A673 (cell line): ENCODE results near the gene FAM151B. TPM values are rescaled to one million over a fixed set of nuclear protein-coding genes. Genes with fewer than 3 reads are reported as not detected.

ENCODE experiments used
- BruUV-seq: library from RNA; stranded (reverse); fragments of 400-500 nt; replicated peaks from 2 replicates; lab custom pipeline; 2021; lab: Mats Ljungman, UMichigan
- CTCF ChIA-PET: fragments of 300-600 bp; sonication (Branson Sonifier 250); formaldehyde crosslinking; loops from one replicate; lab custom pipeline; 2022; ENCODE audit warnings: antibody characterized with exemption; lab: Charles Lee
- POLR2A ChIA-PET: fragments of 300-600 bp; sonication (Branson Sonifier 250); formaldehyde crosslinking; loops from one replicate; lab custom pipeline; 2022; ENCODE audit warnings: antibody characterized with exemption; ENCODE audit not compliant: low non-redundant PET; lab: Charles Lee
- DNase-seq: peaks from one replicate; pipeline ENCODE4 v3.0.0-alpha.2; 2015; ENCODE audit warnings: low spot score
- H3K27ac ChIP-seq: fragments of 200-600 bp; sonication (generic); 2 replicates; pipeline ENCODE4 v1.5.1; 2016; ENCODE audit warnings: mixed run types, low read depth, mild to moderate bottlenecking, mixed read lengths, antibody characterized with exemption, low read length; ENCODE audit not compliant: poor library complexity, severe bottlenecking
- H3K27me3 ChIP-seq: fragments of 200-600 bp; sonication (generic); replicated peaks from 2 replicates; pipeline ENCODE4 v1.6.1; 2017; ENCODE audit warnings: mixed run types, low read depth, mild to moderate bottlenecking, mixed read lengths, antibody characterized with exemption, low read length; ENCODE audit not compliant: insufficient read depth, poor library complexity
- H3K36me3 ChIP-seq: fragments of 200-600 bp; sonication (generic); 2 replicates; pipeline ENCODE4 v1.6.1; 2016; ENCODE audit warnings: mixed run types, mild to moderate bottlenecking, mixed read lengths, antibody characterized with exemption, low read length; ENCODE audit not compliant: insufficient read depth, poor library complexity, severe bottlenecking
- H3K4me1 ChIP-seq: fragments of 200-600 bp; sonication (generic); 2 replicates; pipeline ENCODE4 v1.6.1; 2017; ENCODE audit warnings: mixed run types, mild to moderate bottlenecking, mixed read lengths, antibody characterized with exemption, low read length; ENCODE audit not compliant: insufficient read depth, poor library complexity, severe bottlenecking
- H3K4me3 ChIP-seq: fragments of 200-600 bp; sonication (generic); 2 replicates; pipeline ENCODE4 v1.5.1; 2016; ENCODE audit warnings: low read depth, mixed run types, mild to moderate bottlenecking, mixed read lengths, low read length; ENCODE audit not compliant: poor library complexity, severe bottlenecking
- H3K9me3 ChIP-seq: fragments of 200-600 bp; sonication (generic); 2 replicates; pipeline ENCODE4 v1.6.1; 2016; ENCODE audit warnings: mixed run types, low read depth, mild to moderate bottlenecking, mixed read lengths, antibody characterized with exemption, low read length; ENCODE audit not compliant: poor library complexity, severe bottlenecking
- CTCF ChIP-seq: fragments of 300-800, 200-600 bp; sonication (generic); conservative IDR thresholded peaks from 2 replicates; pipeline ENCODE4 v1.5.1; 2017; ENCODE audit warnings: low read depth, mild to moderate bottlenecking, antibody characterized with exemption, low read length, moderate library complexity, mixed read lengths
- EZH2 ChIP-seq: fragments of 200-600 bp; sonication (generic); IDR thresholded peaks from 2 replicates; pipeline ENCODE4 v1.6.1; 2017; ENCODE audit warnings: borderline replicate concordance, low read depth, mild to moderate bottlenecking, mixed read lengths, antibody characterized with exemption, low read length; ENCODE audit not compliant: poor library complexity, severe bottlenecking
- intact Hi-C: fragments of 100-400 bp; cut with micrococcal nuclease; formaldehyde crosslinking; loops from one replicate; pipeline ENCODE4 v1.10.0; 2022; ENCODE audit not compliant: unreplicated experiment
- total RNA-seq: library from RNA; stranded (reverse); gene quantifications from 2 replicates; pipeline ENCODE4 v1.2.3, GENCODE V29; 2021

FAM151B gene
- total RNA-seq, 1 experiment from 2014 or later: 4.0 TPM

GRCh38 chr5:80591352-80591751, 103.5 kb downstream of the FAM151B start:
- no peaks in the 10 kb centered on the region for H3K27me3 ChIP-seq
- ChIA-PET CTCF (no interaction called here), POLR2A (no interaction called here)
- TF ChIP-seq CTCF (no peak), EZH2 (no peak)
- H3K4me3 ChIP-seq: no peak overlapping the region
- H3K27ac ChIP-seq: no peak overlapping the region
- no peak for DNase-seq
- no peaks in the 10 kb centered on the region for H3K4me1 ChIP-seq
- intact Hi-C loops: no loop called here
- H3K9me3 ChIP-seq: no peaks in the 10 kb centered on the region
- no TSS peak for BruUV-seq
- no peaks in the 10 kb centered on the region for H3K36me3 ChIP-seq

- CTCF ChIA-PET: no interaction called here
- Histone ChIP-seq H3K4me3 (no peak overlapping the region), H3K36me3 (no peaks in the 10 kb centered on the region), H3K4me1 (no peaks in the 10 kb centered on the region), H3K27me3 (no peaks in the 10 kb centered on the region), H3K27ac (no peak overlapping the region), H3K9me3 (no peaks in the 10 kb centered on the region)
- intact Hi-C loops: no loop called here
- no TSS peak for BruUV-seq
- DNase-seq: no peak
- TF ChIP-seq CTCF (no peak), EZH2 (no peak)
- POLR2A ChIA-PET: no interaction called here
Observed at GRCh38 chr5:80592105-80592504, 104.2 kb downstream of the FAM151B start.

Other genes starting within 250 kb of the FAM151B start
- 20.6 and 21.0 TPM in 2 replicates for gene SERINC5, start 232.1 kb upstream of the FAM151B start, total RNA-seq
- not detected in 2 replicates for gene SPZ1, start 168.1 kb upstream of the FAM151B start, total RNA-seq
- 51.2 and 65.7 TPM in 2 replicates for gene ZFYVE16, start 80.0 kb upstream of the FAM151B start, total RNA-seq
- gene ANKRD34B, start 82.2 kb downstream of the FAM151B start, total RNA-seq: not detected in 2 replicates
- 16.2 and 18.4 TPM in 2 replicates for gene MSH3, start 166.6 kb downstream of the FAM151B start, total RNA-seq
- 125 and 126 TPM in 2 replicates for gene DHFR, start 166.9 kb downstream of the FAM151B start, total RNA-seq